ENCODE data around the gene ZMAT1.

GRCh38 chrX:101956556-101956955 is 24.7 kb upstream of the ZMAT1 start:
- TF ChIP-seq CTCF (IDR thresholded peaks at IDR 0.05) (no peak), POLR2AphosphoS5 (IDR thresholded peaks at IDR 0.05; ENCODE audit: insufficient read depth in 1 of 2, low read depth in 1 of 2) (no peak), POLR2A (IDR thresholded peaks at IDR 0.05) (no peak)

Measured in vagina (tissue), 2 donors.